HepG2 (cell line): ENCODE results near the gene SLC2A4. TPM values are rescaled to one million over a fixed set of nuclear protein-coding genes. Genes with fewer than 3 reads are reported as not detected.
A peak's percentile ranks its signal among the peaks of the same experiment; 100 is the strongest.

ENCODE experiments used
- ATAC-seq: fragments of 200-7000 bp; cut with Tn5 transposase; 3 replicates; pipeline ENCODE4 v1.9.1; 2020; ENCODE audit warnings: mild to moderate bottlenecking, moderate library complexity
- BruUV-seq: library from RNA; stranded (reverse); fragments of 400-500 nt; replicated peaks from 2 replicates; lab custom pipeline; 2021; lab: Mats Ljungman, UMichigan
- CTCF ChIA-PET: fragments of 300-600 bp; formaldehyde crosslinking; extraction: SDS; loops from one replicate; lab custom pipeline; 2021; ENCODE audit warnings: low total read pairs, inconsistent platforms, low intra/inter-chr PET ratio; lab: Yijun Ruan, JAX
- POLR2A ChIA-PET: fragments of 350-600 bp; sonication (Branson Sonifier 250); formaldehyde crosslinking; loops from one replicate; lab custom pipeline; 2020; ENCODE audit warnings: antibody characterized with exemption, inconsistent platforms; lab: Yijun Ruan, JAX
- DNase-seq: peaks from one replicate; pipeline ENCODE4 v3.0.0-alpha.2; 2015; ENCODE audit warnings: low spot score
- FAIRE-seq: peaks from 3 replicates; lab custom pipeline; 2011; peaks lifted over from hg19 to GRCh38; lab: Jason Lieb, UNC
- H2AFZ ChIP-seq: one replicate; pipeline ENCODE4 v1.6.1; 2011; ENCODE audit warnings: low read length, inconsistent platforms
- H3K27ac ChIP-seq: fragments of 300-600 bp; 3 replicates; pipeline ENCODE4 v1.8.0; 2011; ENCODE audit warnings: mixed run types, mild to moderate bottlenecking, mixed read lengths, low read length, inconsistent platforms; ENCODE audit not compliant: insufficient read depth; ENCODE audit errors: extremely low read length
- H3K27me3 ChIP-seq, 2 experiments: fragments of 200-600 bp in 1 of 2; 2 replicates in 1 of 2; 3 replicates in 1 of 2; pipeline versions ENCODE4 v1.6.0 to v1.8.0; 2011; ENCODE audit warnings: low read length in 2 of 2, mild to moderate bottlenecking in 2 of 2, moderate library complexity in 2 of 2, inconsistent platforms in 1 of 2; ENCODE audit not compliant: insufficient read depth in 2 of 2, control insufficient read depth in 1 of 2
- H3K36me3 ChIP-seq, 2 experiments: fragments of 200-600 bp in 1 of 2; replicated peaks in 1 of 2; 2 replicates in 1 of 2; 3 replicates in 1 of 2; pipeline versions ENCODE4 v1.5.1 to v1.8.0; 2011; ENCODE audit warnings: low read length in 2 of 2, inconsistent platforms in 1 of 2; ENCODE audit not compliant: insufficient read depth in 2 of 2, control insufficient read depth in 1 of 2
- H3K4me1 ChIP-seq: 2 replicates; pipeline ENCODE4 v1.5.1; 2012; ENCODE audit warnings: low read length, inconsistent platforms; ENCODE audit not compliant: insufficient read depth
- H3K4me2 ChIP-seq: 2 replicates; pipeline ENCODE4 v1.6.0; 2011; ENCODE audit warnings: low read depth, low read length, inconsistent platforms
- H3K4me3 ChIP-seq, 3 experiments: fragments of 200-600 bp in 1 of 3; sonication (generic), shearing (Covaris generic) in 1 of 3; replicated peaks in 1 of 3; 2 replicates each; pipeline ENCODE4 v1.5.1; 2011 to 2016; ENCODE audit warnings: low read length in 3 of 3, inconsistent platforms in 2 of 3, low read depth in 2 of 3, mild to moderate bottlenecking in 2 of 3, control low read depth in 1 of 3, mixed read lengths in 1 of 3; ENCODE audit not compliant: insufficient read depth in 1 of 3
- H3K79me2 ChIP-seq: one replicate; pipeline ENCODE4 v1.6.1; 2011; ENCODE audit warnings: low read length, inconsistent platforms; ENCODE audit not compliant: insufficient read depth
- H3K9ac ChIP-seq: 2 replicates; pipeline ENCODE4 v1.6.0; 2011; ENCODE audit warnings: mild to moderate bottlenecking, low read depth, low read length, inconsistent platforms; ENCODE audit not compliant: insufficient read depth
- H3K9me3 ChIP-seq: 2 replicates; pipeline ENCODE4 v1.5.1; 2012; ENCODE audit warnings: mild to moderate bottlenecking, low read length
- H4K20me1 ChIP-seq: 2 replicates; pipeline ENCODE4 v1.6.0; 2011; ENCODE audit warnings: inconsistent platforms, mild to moderate bottlenecking, low read length, moderate library complexity; ENCODE audit not compliant: insufficient read depth
- CENPBD1 ChIP-seq: sonication (generic); formaldehyde crosslinking; IDR thresholded peaks from 2 replicates; pipeline ENCODE4 v1.8.0; 2022; ENCODE audit warnings: missing genetic modification reagents, low read depth, mild to moderate bottlenecking, borderline replicate concordance
- KIAA2018 ChIP-seq: sonication (generic); formaldehyde crosslinking; IDR thresholded peaks from 2 replicates; pipeline ENCODE4 v1.5.0; 2020; ENCODE audit warnings: mild to moderate bottlenecking, missing genetic modification reagents, borderline replicate concordance
- MAZ ChIP-seq, 2 experiments: sonication (generic) in 1 of 2; formaldehyde crosslinking in 1 of 2; IDR thresholded peaks; 2 replicates each; pipeline versions ENCODE4 v1.5.0 to v1.6.1; 2012 to 2020; ENCODE audit warnings: low read depth in 2 of 2, mild to moderate bottlenecking in 2 of 2, borderline replicate concordance in 1 of 2, improper control_type of control experiment in 1 of 2, low read length in 1 of 2, missing genetic modification reagents in 1 of 2, moderate library complexity in 1 of 2
- MBNL3 ChIP-seq: fragments of 250-450 bp; sonication (Bioruptor Pico); conservative IDR thresholded peaks from 2 replicates; pipeline ENCODE4 v1.8.0; 2022; ENCODE audit warnings: mild to moderate bottlenecking, inconsistent platforms
- NRL ChIP-seq: sonication (generic); formaldehyde crosslinking; IDR thresholded peaks from 2 replicates; pipeline ENCODE4 v1.5.0; 2020; ENCODE audit warnings: missing genetic modification reagents, mild to moderate bottlenecking, moderate library complexity, borderline replicate concordance
- ONECUT2 ChIP-seq: sonication (generic); formaldehyde crosslinking; IDR thresholded peaks from 2 replicates; pipeline ENCODE4 v1.4.0; 2020; ENCODE audit warnings: missing genetic modification reagents
- PLRG1 ChIP-seq: fragments of 450-650 bp; conservative IDR thresholded peaks from 2 replicates; pipeline ENCODE4 v1.6.1; 2016
- RBFOX2 ChIP-seq: fragments of 200-400 bp; formaldehyde crosslinking; IDR thresholded peaks from 2 replicates; pipeline ENCODE4 v1.6.1; 2017; ENCODE audit warnings: low read depth, mild to moderate bottlenecking, low read length
- ZNF280B ChIP-seq: sonication (generic); formaldehyde crosslinking; IDR thresholded peaks from 2 replicates; pipeline ENCODE4 v1.5.0; 2020; ENCODE audit warnings: missing genetic modification reagents, mild to moderate bottlenecking, borderline replicate concordance
- ZNF550 ChIP-seq: sonication (generic); formaldehyde crosslinking; IDR thresholded peaks from 2 replicates; pipeline ENCODE4 v1.4.0; 2020; ENCODE audit warnings: mild to moderate bottlenecking, missing genetic modification reagents, borderline replicate concordance
- ZNF713 ChIP-seq: sonication (generic); formaldehyde crosslinking; IDR thresholded peaks from 2 replicates; pipeline ENCODE4 v1.4.0; 2020; ENCODE audit warnings: mild to moderate bottlenecking, missing genetic modification reagents
- ZNF841 ChIP-seq: sonication (generic); formaldehyde crosslinking; IDR thresholded peaks from 2 replicates; pipeline ENCODE4 v1.8.1; 2023; ENCODE audit warnings: missing genetic modification reagents, borderline replicate concordance
- WGBS: methylation state at CpG from one replicate; pipeline ENCODE4 v1.1.6; 2017; ENCODE audit warnings: low lambda C conversion rate; 5-methylcytosine and 5-hydroxymethylcytosine counted together
- in situ Hi-C: cut with HindIII; loops from 2 replicates; pipeline ENCODE4 v1.10.0; 2017; ENCODE audit warnings: low pct_unique_long_range_greater_than_20kb; ENCODE audit not compliant: extremely low pct_ligation_motif_present
- intact Hi-C: fragments of 100-400 bp; cut with micrococcal nuclease; formaldehyde crosslinking; loops from one replicate; pipeline ENCODE4 v1.10.0; 2022; ENCODE audit not compliant: unreplicated experiment
- polyA plus RNA-seq, 8 experiments: library from polyadenylated mRNA; depleted of rRNA in 3 of 8; stranded (reverse) in 7 of 8; unstranded in 1 of 8; fragments of >200 nt; fragmentation: Illumina TruSeq in 4 of 8; extraction: Trizol in 4 of 8; gene quantifications; 2 replicates each; pipeline versions ENCODE4 v1.2.1 to v1.2.3, GENCODE V29; 2011 to 2016; ENCODE audit warnings: low read depth in 4 of 8, missing spikeins in 1 of 8, mixed read lengths in 1 of 8; ENCODE audit not compliant: insufficient read depth in 1 of 8
- total RNA-seq, 5 experiments: library from RNA; depleted of rRNA; stranded (reverse); fragments of >200 nt; fragmentation: Illumina TruSeq; extraction: Trizol; gene quantifications; 2 replicates each; pipeline ENCODE4 v1.2.3, GENCODE V29; 2016; ENCODE audit warnings: low read depth in 1 of 5

SLC2A4 gene
- total and polyA plus RNA-seq, 2 of the 13 experiments (the other 11 are each of a cell fraction or from before 2014, with no cell fraction given): 4.9 to 5.8 TPM

- H3K9ac ChIP-seq: peak overlapping the region; percentile 83
- peaks cover 0 to 4% of the 10 kb centered on the region in 2 experiments; a peak in 2 of 5 replicates for H3K27me3 ChIP-seq
- no peaks in the 10 kb centered on the region for H3K9me3 ChIP-seq
- H3K79me2 ChIP-seq: peaks cover 12% of the 10 kb centered on the region
- peaks cover 26% of the 10 kb centered on the region for H3K4me1 ChIP-seq
- intact Hi-C loops: loop anchor here (1.0 to 2.0 kb wide), 2 partner anchors 21 to 116 kb away; partner anchors contain the start of gene CHRNB1
- peak overlapping the region; percentile 90 to 97 (median 91) for H3K4me3 ChIP-seq
- FAIRE-seq (peak; percentile 98), ATAC-seq (peak; percentile 81), DNase-seq (peak; percentile 97)
- peaks cover 2 to 18% of the 10 kb centered on the region in 2 experiments; a peak in 3 of 5 replicates for H3K36me3 ChIP-seq
- in situ Hi-C loops: no loop called here
- POLR2A ChIA-PET: interaction anchor here (0.6 to 2.7 kb wide), 35 partner anchors 9 to 727 kb away, joined by 3 to 47 read pairs (median 4); partner anchors contain the start of genes ACADVL, ASGR1, ASGR2 and CHRNB1
- peak overlapping the region; percentile 84 for H3K4me2 ChIP-seq
- 0% methylated on average over 20 of the region's 43 CpGs for WGBS
- H4K20me1 ChIP-seq: no peaks in the 10 kb centered on the region
- H3K27ac ChIP-seq: peak overlapping the region; percentile 63
- CTCF ChIA-PET: no interaction called here
- BruUV-seq: no TSS peak
- H2AFZ ChIP-seq: peak overlapping the region; percentile 68
- no peak; the same call in 1 of the 2 replicates for TF ChIP-seq ZNF280B (CRISPR knock-in tag)
- peak; percentile 89 for TF ChIP-seq MAZ (IDR thresholded peaks at IDR 0.05; ENCODE audit: borderline replicate concordance, low read depth, low read length)
- peak; percentile 81 for TF ChIP-seq MAZ (CRISPR knock-in tag; IDR thresholded peaks at IDR 0.05; ENCODE audit: low read depth)
- TF ChIP-seq ZNF841 (CRISPR knock-in tag): no peak
- TF ChIP-seq ZNF713 (CRISPR knock-in tag): peak; percentile 91; the same call in 1 of the 2 replicates
- no peak for TF ChIP-seq PLRG1
- no peak for TF ChIP-seq MBNL3 (CRISPR knock-in tag)
- no peak for TF ChIP-seq ZNF550 (CRISPR knock-in tag)
- TF ChIP-seq ONECUT2: no peak
- TF ChIP-seq RBFOX2: no peak; the same call in none of the 2 replicates
- peak; percentile 92; the same call in 1 of the 2 replicates for TF ChIP-seq NRL (CRISPR knock-in tag)
- TF ChIP-seq CENPBD1 (CRISPR knock-in tag): no peak
- TF ChIP-seq KIAA2018 (CRISPR knock-in tag): no peak
These were observed 48.0 kb downstream of the SLC2A4 start for GRCh38 chr17:7329374-7329996.
